GM15510 (cell line): Measurements from ENCODE around the gene MYH6.

Source experiments
- POLR2A ChIP-seq: IDR thresholded peaks from 3 replicates; pipeline ENCODE4 v1.6.1; 2011; ENCODE audit warnings: borderline replicate concordance; ENCODE audit not compliant: insufficient read length; ENCODE audit errors: extremely low read depth

MYH6 gene

GRCh38 chr14:23377198-23377550, 30.9 kb downstream of the MYH6 start:
- no peak for TF ChIP-seq POLR2A

DNA sequence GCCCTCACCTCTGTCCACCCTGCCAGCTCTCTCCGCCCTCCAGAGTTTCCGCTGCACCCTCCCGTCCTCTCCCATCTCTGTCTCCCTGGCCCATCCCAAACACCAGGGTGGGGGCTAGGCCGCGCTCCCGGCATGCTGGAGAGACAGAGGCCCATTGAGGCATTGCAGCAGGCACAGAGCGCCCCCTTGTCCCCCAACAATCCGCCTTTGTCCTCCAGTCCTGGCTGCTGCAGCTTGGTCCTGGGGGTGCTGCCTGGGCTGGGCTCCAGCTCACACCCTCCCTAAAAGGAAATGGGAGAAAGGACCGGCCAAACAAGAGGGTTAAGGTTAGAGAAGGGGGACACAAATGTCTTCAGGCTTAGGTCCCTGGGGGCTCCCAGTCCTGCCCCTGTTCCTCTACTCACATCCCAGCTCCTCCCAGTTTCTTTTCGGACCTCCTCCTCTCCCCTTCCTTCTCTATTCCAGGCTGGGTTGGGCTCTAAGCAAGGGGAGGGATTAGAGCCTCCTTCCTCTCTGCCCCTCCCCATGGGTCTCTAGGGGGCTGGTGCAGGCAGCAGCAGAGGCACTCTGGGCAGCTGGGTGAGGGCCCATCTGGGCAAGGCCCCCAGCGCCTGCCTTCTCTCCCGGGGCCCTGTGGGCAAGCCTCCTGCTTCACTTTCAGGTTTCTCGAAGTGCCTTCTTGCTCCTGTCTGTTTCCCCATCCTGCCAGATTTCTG, 31.4 kb downstream of the MYH6 start, which contains the start of gene CMTM5:
CMTM5 (plus strand) TSS at position 565 of the 716 bp plus-strand sequence. CDS start 206 bp downstream, outside the sequence.
- TF ChIP-seq POLR2A, result no peak

GRCh38 chr14:23375527-23376251, 32.4 kb downstream of the MYH6 start:
- TF ChIP-seq POLR2A, result no peak

GRCh38 chr14:23373041-23373440, 35.0 kb downstream of the MYH6 start:
- no peak for TF ChIP-seq POLR2A

- TF ChIP-seq POLR2A, result no peak
Measured at GRCh38 chr14:23372509-23372908, 35.6 kb downstream of the MYH6 start, which contains the start of gene IL25. Gene IL25 (plus strand): TSS chr14:23372809.

DNA sequence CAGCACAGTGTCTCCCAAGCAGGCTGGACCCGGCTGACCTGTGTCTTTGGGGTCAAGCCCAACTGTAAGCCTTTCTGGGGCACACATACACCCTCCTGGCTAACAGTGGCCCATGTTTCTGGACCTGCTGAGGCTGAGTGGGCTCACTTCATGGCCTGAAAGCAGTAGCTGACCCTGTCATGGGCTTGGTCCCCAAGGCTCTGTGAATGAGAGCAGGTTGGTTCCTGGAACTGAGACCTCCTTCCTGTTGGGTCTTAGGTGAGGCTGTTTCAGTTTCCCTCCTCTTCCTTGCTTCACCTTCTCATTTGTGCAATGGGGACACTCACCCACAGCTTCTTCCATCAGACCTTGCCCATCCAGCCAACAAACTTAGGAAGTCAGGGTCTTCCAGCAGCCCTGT, 36.2 kb downstream of the MYH6 start:
- TF ChIP-seq POLR2A, result no peak

- TF ChIP-seq POLR2A, result no peak
Measured at GRCh38 chr14:23370221-23370620, 37.9 kb downstream of the MYH6 start.

DNA sequence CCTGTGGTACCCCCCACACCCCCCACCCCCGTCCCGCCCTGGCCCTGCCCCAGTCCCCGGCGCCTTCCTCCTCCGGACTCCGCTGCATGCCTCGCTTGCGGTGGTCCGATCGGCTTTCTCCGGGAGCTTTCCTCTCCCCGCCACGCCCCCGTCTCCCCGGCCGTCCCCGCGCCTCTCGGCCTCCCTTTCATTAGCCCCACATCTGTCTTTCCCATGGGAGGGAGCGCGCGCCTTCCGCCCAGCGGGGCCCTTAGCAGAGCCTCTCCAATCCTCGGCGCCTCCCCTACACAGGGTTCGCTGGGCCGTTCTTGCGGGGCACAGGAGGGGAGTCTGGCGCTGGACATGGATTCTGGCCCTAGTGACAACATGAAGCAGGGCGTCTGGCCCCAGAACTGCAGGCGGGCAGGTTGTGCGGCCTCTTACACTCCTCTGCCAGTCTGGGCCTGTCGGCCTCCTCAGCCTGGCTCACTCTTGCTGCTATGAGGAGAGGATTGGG, 41.6 kb downstream of the MYH6 start:
- TF ChIP-seq POLR2A, result no peak

DNA sequence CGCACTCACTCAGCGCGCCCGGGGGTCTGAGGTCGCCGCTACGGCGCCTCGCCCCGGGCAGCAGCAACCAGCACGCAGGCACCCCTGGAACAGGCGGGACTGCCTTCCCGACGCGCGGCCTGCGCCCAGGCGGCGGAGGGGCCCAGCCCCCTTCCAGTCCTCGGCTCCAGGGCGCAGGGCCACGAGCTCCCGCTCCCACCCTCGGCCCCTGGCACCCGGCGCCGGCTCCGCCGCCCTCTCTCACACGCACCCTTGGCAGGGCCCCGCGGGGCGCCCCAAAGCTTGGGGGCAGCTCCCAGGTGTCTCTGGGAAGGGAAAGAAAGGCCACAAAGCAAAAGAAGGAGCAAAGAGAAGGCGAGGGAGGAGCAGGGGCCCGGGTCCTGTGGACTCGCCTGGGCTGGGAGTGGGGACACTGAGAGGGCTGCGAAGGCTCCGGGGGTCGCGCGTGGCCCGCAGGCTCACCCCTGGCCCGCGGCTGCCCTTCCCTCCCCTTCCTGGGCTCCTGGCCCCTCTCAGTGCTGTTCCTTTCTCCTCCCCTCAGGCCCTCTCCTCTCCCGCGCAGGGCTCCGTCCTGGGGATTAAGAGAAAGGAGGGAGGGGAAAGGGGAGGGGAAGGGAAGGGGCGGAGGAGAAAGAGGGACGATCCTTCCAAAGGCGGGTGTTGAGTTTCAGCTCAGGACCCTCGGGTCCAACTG, 42.2 kb downstream of the MYH6 start:
- no peak for TF ChIP-seq POLR2A

GRCh38 chr14:23365036-23365731, 42.9 kb downstream of the MYH6 start, which contains the start of gene EFS:
Gene EFS (minus strand): TSS chr14:23365172. CDS start chr14:23365025, 147 bp downstream.
- no peak for TF ChIP-seq POLR2A

DNA sequence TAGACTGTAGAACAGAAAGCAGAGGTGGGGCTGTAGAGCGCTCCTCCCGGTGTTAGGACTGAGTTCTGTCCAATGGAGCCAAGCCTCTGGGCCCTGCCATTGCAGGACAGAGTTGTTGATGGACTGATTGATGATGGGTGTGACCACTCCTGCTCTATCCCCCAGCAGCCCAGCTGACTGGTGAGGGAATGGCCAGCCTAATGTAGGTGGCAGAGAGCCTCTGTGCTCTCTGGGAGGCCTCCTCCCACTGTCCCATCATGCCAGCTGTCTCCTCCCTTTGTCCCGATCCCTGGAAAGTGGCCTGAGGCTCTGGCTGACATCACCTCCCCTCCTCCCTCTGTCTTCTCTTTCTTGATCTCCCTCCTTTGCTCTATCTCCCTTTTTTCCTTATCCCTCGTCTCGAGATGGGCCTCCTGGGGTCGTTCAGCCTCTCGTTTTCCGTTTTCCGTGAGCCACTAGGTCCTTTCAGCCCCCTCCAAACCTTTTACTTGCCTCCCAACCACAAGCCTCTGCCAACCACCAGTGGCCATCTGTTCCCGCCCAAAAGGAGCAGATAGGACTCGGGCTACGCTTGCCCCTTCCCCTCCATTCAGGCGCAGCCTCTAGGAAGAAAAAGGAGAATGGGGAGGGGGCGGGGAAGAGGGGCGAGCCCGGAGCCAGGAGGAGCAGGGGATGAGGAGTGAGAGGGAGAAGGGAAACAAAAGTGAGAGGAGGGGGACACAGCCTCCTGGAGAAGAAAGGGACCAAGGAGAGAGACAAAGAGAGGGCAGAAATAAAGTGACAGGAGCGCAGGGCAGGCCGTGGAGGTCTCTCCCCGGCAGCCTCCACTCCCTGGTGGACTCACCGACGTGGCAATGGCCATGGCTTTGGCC, 43.7 kb downstream of the MYH6 start:
- no peak for TF ChIP-seq POLR2A

DNA sequence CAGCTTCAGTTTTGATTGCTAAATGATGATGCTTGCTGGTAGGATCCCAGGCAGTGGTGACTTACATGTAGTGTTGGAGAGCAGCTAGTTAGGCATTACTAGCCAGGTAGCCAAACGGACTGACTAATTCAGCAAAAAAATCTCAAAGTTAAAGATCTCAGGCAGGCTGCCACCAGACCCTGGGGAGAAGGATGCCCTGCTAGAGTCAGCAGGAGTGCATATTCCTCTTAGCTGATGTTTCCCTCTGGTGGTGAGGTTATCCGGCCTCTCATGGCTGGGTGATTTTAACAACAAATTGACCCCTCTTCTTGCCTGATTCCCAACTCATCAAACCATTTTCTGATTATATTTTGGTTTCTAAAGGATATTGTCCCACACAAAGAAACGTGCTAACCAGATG, 45.9 kb downstream of the MYH6 start:
- TF ChIP-seq POLR2A, result no peak

DNA sequence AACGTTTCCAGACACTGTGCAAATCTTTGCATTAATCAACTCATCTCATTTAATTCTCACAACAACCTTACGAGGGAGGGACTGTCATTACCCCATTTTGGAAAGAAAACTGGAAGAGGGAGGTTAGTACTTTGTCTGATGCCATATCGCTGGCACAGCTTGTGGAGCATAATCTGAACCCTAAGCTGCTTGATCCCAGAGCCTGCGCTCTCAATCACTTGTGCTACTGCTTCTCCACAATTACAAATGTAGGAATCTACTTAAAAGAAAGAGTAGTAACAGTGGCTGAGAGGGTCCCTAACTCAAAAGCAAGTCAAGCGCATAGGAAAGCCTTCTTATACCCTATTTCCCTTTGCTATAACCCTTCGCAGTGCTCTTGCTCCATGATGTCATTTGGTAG, 46.3 kb downstream of the MYH6 start:
- no peak for TF ChIP-seq POLR2A

GRCh38 chr14:23361320-23361719, 46.8 kb downstream of the MYH6 start:
- TF ChIP-seq POLR2A, result no peak
